Neural progenitor cell (in vitro differentiated cells): ENCODE results near the gene VTCN1.

Experiments
- EZH2 ChIP-seq: fragments of 200-600 bp; sonication (generic); IDR thresholded peaks from 2 replicates; pipeline ENCODE4 v1.6.1; 2017; ENCODE audit warnings: antibody characterized with exemption, mild to moderate bottlenecking, moderate library complexity
- EZH2phosphoT487 ChIP-seq: fragments of 200-600 bp; sonication (generic); IDR thresholded peaks from 2 replicates; pipeline ENCODE4 v1.6.1; 2017; ENCODE audit warnings: antibody characterized with exemption
- TF ChIP-seq, protein P1 (sequence below): fragments of 200-600 bp; sonication (generic); IDR thresholded peaks from 2 replicates; pipeline ENCODE4 v1.5.1; 2017; ENCODE audit warnings: antibody characterized with exemption, mild to moderate bottlenecking

- TF ChIP-seq, protein P1, sequence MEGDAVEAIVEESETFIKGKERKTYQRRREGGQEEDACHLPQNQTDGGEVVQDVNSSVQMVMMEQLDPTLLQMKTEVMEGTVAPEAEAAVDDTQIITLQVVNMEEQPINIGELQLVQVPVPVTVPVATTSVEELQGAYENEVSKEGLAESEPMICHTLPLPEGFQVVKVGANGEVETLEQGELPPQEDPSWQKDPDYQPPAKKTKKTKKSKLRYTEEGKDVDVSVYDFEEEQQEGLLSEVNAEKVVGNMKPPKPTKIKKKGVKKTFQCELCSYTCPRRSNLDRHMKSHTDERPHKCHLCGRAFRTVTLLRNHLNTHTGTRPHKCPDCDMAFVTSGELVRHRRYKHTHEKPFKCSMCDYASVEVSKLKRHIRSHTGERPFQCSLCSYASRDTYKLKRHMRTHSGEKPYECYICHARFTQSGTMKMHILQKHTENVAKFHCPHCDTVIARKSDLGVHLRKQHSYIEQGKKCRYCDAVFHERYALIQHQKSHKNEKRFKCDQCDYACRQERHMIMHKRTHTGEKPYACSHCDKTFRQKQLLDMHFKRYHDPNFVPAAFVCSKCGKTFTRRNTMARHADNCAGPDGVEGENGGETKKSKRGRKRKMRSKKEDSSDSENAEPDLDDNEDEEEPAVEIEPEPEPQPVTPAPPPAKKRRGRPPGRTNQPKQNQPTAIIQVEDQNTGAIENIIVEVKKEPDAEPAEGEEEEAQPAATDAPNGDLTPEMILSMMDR, result no peak
- TF ChIP-seq EZH2phosphoT487, result no peak
- TF ChIP-seq EZH2, result no peak
These were observed 2.3 kb upstream of the VTCN1 start for GRCh38 chr1:117213046-117213445.
